GM21786 (cell line): Measurements from ENCODE around the gene GPN2.
A peak's percentile ranks its signal among the peaks of the same experiment; 100 is the strongest.
"Not testable (repeated sequence)": the region's sequence is repeated elsewhere in the genome, so short reads cannot be mapped to it uniquely, and the experiment has no call there.

Experiments used
- ATAC-seq: cut with Tn5 transposase; IDR thresholded peaks from one replicate; pipeline ENCODE4 v1.9.1; 2021; ENCODE audit not compliant: unreplicated experiment

Gene GPN2

DNA sequence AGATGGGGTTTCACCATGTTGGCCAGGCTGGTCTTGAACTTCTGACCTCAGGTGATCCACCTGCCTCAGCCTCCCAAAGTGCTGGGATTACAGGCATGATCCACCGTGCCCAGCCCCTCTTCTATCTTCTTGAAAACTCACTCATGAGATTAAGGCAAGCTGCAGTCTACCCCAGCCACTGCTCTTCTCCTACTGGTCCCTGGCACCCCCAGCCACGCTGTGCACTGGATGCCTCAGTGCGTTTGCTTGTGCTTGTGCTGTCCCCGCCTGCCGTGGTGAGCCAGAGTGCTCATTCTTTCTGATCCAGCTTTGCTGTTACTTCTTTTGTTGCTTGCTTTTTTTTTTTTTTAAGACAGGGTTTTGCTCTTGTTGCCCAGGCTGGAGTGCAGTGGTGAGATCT, 52.4 kb downstream of the GPN2 start:
- ATAC-seq: not testable (repeated sequence)

DNA sequence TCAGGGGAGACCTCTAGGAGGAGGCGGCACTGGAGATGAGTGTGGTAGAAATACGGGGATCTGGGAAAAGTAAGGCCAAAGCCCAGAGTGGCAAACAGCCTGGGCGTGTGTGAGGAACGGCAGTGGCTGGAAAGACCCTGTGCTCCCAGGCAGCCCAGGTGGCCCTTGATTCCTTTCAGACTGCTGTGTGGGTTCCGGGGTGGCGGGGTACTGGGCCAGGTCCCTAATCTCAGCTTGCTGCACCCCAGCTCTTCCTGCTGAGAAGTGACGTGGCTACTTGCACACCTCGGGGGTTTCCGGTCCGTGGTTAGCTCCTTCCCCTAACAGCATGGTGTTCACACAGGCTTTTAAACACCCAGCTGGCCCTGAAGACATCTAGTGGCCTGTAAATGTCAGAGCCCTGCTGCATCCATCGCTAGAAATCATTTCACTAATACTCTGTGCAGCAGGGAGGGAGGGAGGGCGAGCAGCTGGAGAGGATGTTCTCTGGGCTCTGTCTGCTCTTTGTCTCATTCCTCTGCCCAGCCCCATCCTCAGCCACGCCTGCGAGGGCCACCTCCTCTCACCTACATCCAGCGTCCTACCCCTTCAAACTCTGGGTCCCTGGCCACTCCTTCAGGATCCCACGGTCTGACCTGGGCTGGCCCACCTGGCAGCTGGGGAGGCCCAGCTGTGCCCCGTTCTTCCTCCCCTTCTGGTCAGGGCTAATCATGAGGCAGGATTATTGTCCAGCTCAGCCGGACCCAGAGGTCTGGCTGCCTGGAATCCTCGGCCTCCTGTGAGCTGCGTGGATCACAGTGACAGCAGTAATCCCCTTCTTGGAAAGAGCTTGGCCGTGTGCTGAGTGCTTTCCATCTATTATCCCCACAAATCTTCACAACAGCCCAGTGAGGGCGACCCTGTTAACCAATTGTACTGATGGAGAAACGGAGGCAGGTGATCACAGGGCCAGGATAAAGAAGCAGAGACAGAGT, 56.4 kb downstream of the GPN2 start:
- ATAC-seq: peak; percentile 78

GRCh38 chr1:26832249-26832960, 57.7 kb downstream of the GPN2 start:
- ATAC-seq: no peak

DNA sequence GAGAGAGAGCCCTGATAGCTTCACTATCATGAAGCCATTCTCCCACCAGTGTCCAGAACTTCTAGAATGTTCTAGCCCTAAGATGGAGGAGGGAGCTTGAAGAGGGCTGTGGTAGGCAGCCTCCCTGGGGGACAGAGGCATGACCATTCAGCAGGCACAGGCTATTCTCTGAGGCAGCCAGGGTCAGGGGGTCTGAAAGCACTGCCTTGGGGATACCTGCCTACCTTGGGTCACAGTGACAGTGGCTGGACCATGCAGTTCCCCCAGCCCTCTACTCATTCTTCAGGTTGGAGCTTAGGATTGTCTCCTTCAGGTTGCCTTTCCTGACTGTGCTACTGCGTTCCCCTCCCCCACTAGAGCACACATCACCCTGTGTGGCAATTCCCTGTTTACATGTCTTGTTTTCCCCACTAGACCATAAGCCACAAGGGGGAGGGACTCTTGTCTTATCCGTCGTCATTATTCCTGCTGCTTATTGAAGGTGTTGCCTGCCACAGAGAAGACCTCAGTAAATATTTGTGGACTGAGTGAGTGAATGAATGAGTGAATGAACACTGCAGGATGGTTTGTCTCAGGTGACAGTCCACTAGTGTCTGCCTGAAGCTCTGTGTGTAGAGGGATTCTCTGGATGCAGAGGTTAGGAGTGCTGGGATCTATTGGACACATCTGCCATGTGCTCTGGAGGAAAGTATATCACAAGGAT, 58.4 kb downstream of the GPN2 start:
- ATAC-seq: no peak

DNA sequence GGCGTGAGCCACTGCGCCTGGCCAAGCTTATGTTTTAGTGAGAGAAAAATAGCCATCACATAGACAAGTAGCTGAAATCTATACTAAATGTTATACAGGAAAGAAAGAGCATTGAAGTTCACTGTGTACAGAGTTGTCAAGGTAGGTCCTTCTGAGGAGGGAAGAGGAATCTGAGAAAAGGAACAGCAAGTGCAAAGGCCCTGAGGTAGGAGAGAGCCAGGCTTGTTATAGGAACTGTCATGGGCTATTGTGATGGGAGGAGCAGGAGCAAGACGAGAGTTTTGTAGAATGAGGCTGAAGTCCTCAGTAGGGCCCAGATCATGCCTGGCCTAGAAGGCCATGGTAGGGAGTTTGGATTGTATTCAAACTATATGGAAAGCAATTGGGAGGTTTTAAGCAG, 59.0 kb downstream of the GPN2 start:
- no peak for ATAC-seq

DNA sequence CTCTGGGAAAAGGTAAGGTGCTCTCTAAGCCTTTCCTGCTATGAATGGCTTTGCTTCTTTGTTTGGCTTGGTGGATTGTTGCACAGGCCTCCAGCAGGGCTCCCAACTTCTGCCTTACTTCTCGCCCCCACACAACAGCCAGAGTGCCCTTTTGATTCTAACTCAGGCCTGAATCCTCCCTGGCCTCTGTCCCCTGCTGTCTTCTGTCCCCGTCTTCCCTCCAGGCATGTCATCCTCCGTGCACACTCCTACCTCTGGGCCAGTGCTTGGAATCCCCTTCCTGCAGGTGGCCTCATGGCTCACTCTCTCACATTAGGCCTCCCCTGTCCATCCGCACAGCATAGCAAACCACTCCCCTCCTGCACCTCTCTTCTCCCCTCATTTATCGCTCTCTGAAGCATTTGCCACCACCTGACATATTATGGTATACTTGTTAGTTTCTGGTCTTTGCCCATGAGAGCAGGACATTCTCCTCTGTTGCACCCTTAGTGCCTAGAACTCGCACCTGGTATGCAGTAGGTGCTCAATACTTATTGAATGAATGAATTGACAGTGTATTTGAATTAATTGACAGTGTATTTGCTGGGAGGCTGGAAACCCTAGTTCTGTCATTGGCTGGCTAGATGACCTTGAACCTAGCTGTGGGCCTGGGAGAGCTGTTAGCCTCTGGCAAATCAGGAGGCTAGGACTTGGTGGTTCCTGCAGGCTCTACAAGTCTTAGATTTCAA, 60.7 kb downstream of the GPN2 start:
- no peak for ATAC-seq

DNA sequence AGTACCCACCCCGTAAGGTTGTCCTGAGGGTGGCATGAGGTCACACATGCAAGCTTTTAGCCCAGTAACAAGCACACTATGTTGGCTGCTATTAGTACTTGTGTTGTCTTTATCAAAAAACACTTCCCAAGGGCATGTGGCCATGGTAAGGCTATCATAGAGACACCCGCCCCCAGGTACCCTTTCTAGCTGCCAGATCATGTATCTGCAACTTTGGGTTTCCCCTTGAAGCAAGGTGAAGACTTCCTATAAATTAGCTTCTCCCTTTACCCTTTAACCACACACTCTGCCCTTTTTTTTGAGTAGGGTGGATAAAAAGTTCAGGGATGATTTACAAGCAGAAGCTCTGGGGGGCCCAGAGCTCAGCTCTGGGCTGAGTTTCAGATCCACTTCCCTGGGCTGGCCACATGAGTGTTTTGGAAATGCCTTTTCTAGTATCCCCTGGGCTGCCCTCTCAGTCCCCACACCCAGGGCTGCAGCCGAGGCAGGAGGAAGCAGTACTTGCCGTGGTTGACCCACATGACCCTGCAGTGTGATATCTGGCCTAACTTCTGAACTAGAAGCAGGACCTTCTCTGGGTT, 61.6 kb downstream of the GPN2 start:
- no peak for ATAC-seq

DNA sequence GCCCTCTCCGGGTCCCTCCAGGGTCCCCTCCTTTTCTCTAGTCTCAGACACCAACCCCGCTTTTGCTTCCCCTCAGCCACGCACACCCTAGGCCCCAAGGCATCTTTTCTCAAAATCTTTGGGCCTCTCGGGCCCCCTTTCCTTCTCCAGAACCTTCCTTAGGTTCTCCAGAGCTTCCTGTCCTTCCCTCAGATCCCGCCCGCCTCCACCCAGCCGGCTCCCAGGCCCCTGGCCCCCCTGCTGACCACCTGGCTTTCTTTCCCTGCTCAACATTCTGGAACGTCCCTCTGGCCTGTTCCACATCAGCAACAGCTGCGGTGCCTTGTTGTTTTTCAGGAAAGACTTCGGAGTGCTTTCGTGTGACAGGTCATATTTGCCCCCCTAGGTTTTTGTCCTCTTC, 62.4 kb downstream of the GPN2 start:
- no peak for ATAC-seq

DNA sequence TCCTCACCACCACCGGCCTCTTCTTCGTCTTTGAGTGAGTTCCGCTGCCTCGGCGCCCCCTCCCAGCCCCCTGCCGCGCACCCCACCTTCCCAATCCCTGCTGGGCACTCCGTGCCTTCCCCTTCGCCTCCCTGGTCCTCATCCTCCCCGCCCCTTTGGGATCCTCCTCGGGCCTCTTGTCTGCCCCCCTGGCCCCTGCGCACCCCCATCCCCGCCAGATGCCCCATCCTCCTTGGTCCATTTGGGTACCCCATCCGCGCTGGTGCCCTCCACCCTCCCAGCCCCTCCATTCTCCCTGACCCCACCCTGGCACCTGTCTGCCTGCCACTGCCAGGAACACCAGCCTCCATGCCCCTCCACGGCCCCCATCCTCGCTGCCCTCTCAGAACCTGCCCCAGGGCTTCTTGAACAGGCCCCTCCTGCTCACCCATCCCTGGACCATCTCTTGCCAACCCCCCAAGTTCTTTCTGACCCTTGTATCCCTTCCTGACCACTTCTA, 62.9 kb downstream of the GPN2 start:
- ATAC-seq: no peak

DNA sequence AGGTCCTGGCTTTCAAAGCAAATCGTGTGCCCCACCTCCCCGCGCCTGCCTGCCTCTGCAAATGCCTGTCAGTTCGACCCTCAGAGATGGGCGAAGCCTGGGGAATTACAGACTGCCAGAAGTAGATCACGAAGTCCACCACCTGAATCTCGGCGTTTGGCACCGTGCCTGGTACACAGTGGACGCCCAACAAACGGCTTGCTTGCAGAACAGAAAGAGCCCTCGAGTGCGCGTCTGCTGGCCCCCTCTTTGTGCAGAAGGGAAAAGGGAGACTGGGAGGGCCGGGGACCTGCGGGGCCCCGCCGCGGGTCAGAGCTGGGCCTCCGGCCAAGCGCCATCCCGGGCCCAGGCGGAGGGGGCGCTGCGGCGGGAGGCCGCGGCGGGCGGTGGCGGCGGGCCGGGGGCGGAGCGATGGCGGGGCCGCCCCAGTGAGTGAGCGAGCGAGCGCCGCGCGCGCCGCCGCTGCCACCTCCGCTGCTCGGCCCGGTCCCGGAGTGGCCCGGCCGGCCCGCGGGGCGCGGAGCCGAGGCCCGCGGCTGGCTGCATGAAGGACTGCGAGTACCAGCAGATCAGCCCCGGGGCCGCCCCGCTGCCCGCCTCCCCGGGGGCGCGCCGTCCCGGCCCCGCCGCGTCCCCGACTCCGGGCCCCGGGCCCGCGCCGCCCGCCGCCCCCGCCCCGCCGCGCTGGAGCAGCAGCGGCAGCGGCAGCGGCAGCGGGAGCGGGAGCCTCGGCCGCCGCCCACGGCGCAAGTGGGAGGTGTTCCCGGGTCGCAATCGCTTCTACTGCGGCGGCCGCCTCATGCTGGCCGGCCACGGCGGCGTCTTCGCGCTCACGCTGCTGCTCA, 63.6 kb downstream of the GPN2 start, which contains the start of gene ZDHHC18:
Gene ZDHHC18, plus strand, starts transcription at position 428 of the 845 bp plus-strand sequence. Its CDS starts 117 bp downstream, at position 545.
- ATAC-seq: peak; percentile 74
